K562 (cell line): ENCODE measurements around the gene TMC4. TPM values are rescaled to one million over a fixed set of nuclear protein-coding genes. Genes with fewer than 3 reads are reported as not detected.

ENCODE experiments used
- BRCA1 ChIP-seq, 2 experiments: fragments of 450-650 bp in 1 of 2; sonication (generic) in 1 of 2; formaldehyde crosslinking in 1 of 2; IDR thresholded peaks; 2 replicates each; pipeline versions ENCODE4 v1.5.0 to v1.6.1; 2017 to 2020; ENCODE audit warnings: mild to moderate bottlenecking in 1 of 2, missing genetic modification reagents in 1 of 2
- CBX3 ChIP-seq, 2 experiments: IDR thresholded peaks; 1 replicate in 1 of 2; 2 replicates in 1 of 2; pipeline ENCODE4 v1.6.1; 2012; ENCODE audit warnings: inconsistent platforms in 2 of 2, low read length in 2 of 2, borderline replicate concordance in 1 of 2, control low read depth in 1 of 2
- ELF1 ChIP-seq: fragments of 200-800 bp; sonication (Bioruptor generic); IDR thresholded peaks from 2 replicates; pipeline ENCODE4 v1.6.1; 2016; ENCODE audit warnings: missing genetic modification characterization, missing compliant biosample characterization
- ESRRA ChIP-seq: fragments of 450-650 bp; IDR thresholded peaks from 2 replicates; pipeline ENCODE4 v1.6.1; 2014; ENCODE audit warnings: low read depth, mild to moderate bottlenecking, moderate library complexity, borderline replicate concordance
- FOXK2 ChIP-seq, 2 experiments: fragments of 450-650 bp; IDR thresholded peaks in 1 of 2; conservative IDR thresholded peaks in 1 of 2; 2 replicates each; pipeline ENCODE4 v1.6.1; 2016; ENCODE audit warnings: low read depth in 2 of 2, mild to moderate bottlenecking in 1 of 2
- MXI1 ChIP-seq: IDR thresholded peaks from 2 replicates; pipeline ENCODE4 v1.6.1; 2011; ENCODE audit warnings: low read depth, mild to moderate bottlenecking, improper control_type of control experiment, low read length
- NFE2L1 ChIP-seq: fragments of 450-650 bp; IDR thresholded peaks from 2 replicates; pipeline ENCODE4 v1.6.1; 2016; ENCODE audit warnings: missing genetic modification characterization, low read depth, mild to moderate bottlenecking, missing compliant biosample characterization, moderate library complexity, borderline replicate concordance
- NONO ChIP-seq, 2 experiments: fragments of 200-400 bp in 1 of 2; fragments of 450-650 bp in 1 of 2; formaldehyde crosslinking in 1 of 2; IDR thresholded peaks; 2 replicates each; pipeline ENCODE4 v1.6.1; 2017; ENCODE audit warnings: low read depth in 2 of 2, mild to moderate bottlenecking in 2 of 2, moderate library complexity in 2 of 2, low read length in 1 of 2
- NR2C1 ChIP-seq, 2 experiments: fragments of 450-650 bp; IDR thresholded peaks; 2 replicates each; pipeline ENCODE4 v1.6.1; 2017; ENCODE audit warnings: mild to moderate bottlenecking in 2 of 2, antibody characterized with exemption in 1 of 2, inconsistent platforms in 1 of 2, missing compliant biosample characterization in 1 of 2, missing genetic modification characterization in 1 of 2
- PHB ChIP-seq: fragments of 250-450 bp; sonication (Bioruptor Pico); IDR thresholded peaks from 2 replicates; pipeline ENCODE4 v1.5.0; 2021
- RBFOX2 ChIP-seq: fragments of 200-400 bp; formaldehyde crosslinking; IDR thresholded peaks from 2 replicates; pipeline ENCODE4 v1.6.1; 2017; ENCODE audit warnings: low read depth, mild to moderate bottlenecking, low read length, moderate library complexity
- RBM22 ChIP-seq: fragments of 200-400 bp; formaldehyde crosslinking; IDR thresholded peaks from 2 replicates; pipeline ENCODE4 v1.6.1; 2018; ENCODE audit warnings: low read length, low read depth; ENCODE audit not compliant: poor library complexity, severe bottlenecking
- REST ChIP-seq, 2 experiments: fragments of 450-650 bp; formaldehyde crosslinking in 1 of 2; IDR thresholded peaks; 2 replicates each; pipeline versions ENCODE4 v1.4.0 to v1.6.1; 2014 to 2020; ENCODE audit warnings: mild to moderate bottlenecking in 2 of 2, borderline replicate concordance in 1 of 2, low read depth in 1 of 2
- SIX5 ChIP-seq, 2 experiments: IDR thresholded peaks; 2 replicates each; pipeline ENCODE4 v1.6.1; 2011; ENCODE audit warnings: low read length in 2 of 2, borderline replicate concordance in 1 of 2, low read depth in 1 of 2, mild to moderate bottlenecking in 1 of 2, moderate library complexity in 1 of 2; ENCODE audit not compliant: insufficient read depth in 1 of 2
- SP1 ChIP-seq: sonication (generic); formaldehyde crosslinking; IDR thresholded peaks from 2 replicates; pipeline ENCODE4 v1.8.1; 2022; ENCODE audit warnings: mild to moderate bottlenecking, missing genetic modification reagents
- TFAP4 ChIP-seq: sonication (generic); formaldehyde crosslinking; IDR thresholded peaks from 2 replicates; pipeline ENCODE4 v1.8.0; 2022; ENCODE audit warnings: missing genetic modification reagents, mild to moderate bottlenecking, moderate library complexity, borderline replicate concordance
- polyA plus RNA-seq, 8 experiments: library from polyadenylated mRNA; depleted of rRNA in 4 of 8; stranded (reverse) in 5 of 8; unstranded in 3 of 8; fragments of >200 nt; fragmentation: Nextera tagmentation in 2 of 8; fragmentation: Illumina TruSeq in 1 of 8; extraction: Ambion mirVana in 2 of 8; extraction: Trizol in 1 of 8; gene quantifications; 2 replicates each; pipeline versions ENCODE4 v1.2.1 to v1.2.3, GENCODE V29; 2011 to 2014; ENCODE audit warnings: inconsistent platforms in 1 of 8, missing spikeins in 1 of 8
- total RNA-seq, 7 experiments: library from RNA; depleted of rRNA in 6 of 7; stranded (reverse); fragments of >200 nt in 6 of 7; fragmentation: Illumina TruSeq in 2 of 7; extraction: Trizol in 2 of 7; gene quantifications; 2 replicates each; pipeline versions ENCODE4 v1.2.1 to v1.2.3, GENCODE V29; 2011 to 2021; ENCODE audit warnings: low replicate concordance in 1 of 7

TMC4 gene
- total and polyA plus RNA-seq, 9 of the 15 experiments (the other 6 are each of a cell fraction or from before 2014, with no cell fraction given): 0.12 to 0.79 (median 0.36) TPM; not detected in 2

DNA sequence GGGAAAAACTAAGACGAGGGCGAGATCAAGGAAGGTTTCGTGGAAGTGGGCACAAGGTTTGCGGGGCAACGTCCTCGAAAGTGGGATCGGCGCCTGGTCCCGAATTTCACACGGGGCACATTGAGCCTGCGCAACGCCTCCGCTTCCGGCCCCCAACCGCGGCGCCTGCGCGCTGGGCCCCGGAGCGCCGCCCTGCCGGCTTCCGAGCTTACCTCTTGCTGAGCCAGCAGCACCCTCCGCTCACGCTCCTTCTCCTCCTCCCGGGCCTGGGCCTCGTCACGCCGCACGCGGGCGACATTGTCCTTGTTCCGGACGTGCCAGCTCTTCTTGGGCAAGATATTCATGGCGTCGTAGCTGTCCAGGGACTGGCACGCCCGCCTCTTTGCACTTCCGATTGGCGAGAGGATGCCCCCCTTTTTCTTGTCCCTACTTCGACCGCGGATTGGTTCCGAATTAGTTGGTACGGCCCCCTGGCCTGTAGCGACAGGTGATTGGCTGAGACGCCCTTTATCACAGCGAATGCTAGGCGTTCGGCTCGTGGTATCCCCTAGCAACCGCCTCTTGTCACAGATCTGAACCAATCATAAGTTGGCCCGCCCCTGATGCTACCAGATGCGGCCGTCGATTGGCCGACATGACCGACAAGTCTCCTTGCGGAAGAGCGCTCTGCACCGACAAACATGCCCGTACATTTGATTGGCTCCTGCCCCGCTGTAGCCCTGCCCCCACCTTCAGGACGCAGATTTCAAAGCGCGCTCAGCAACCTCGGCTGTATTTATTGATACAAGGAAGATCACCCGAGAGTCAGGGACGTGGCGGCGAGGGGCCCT lies 13.4 kb downstream of the TMC4 start, which contains the start of gene LENG1 (continued):
- TF ChIP-seq CBX3 (IDR thresholded peaks at IDR 0.05; ENCODE audit: borderline replicate concordance in 1 of 2, low read length in 2 of 2) (peak in 1 of 2 experiments; percentile 60; a peak in 1 of 3 replicates), FOXK2 (conservative IDR thresholded peaks at IDR 0.05 in 1 of 2, IDR thresholded peaks at IDR 0.05 in 1 of 2; ENCODE audit: low read depth in 2 of 2) (peak; percentile 76 to 78), RBFOX2 (peak; percentile 97), MXI1 (peak; percentile 99), ESRRA (peak; percentile 40; the same call in 1 of the 2 replicates), NONO (IDR thresholded peaks at IDR 0.05; ENCODE audit: low read depth in 2 of 2, low read length in 1 of 2) (peak in 1 of 2 experiments; percentile 34; a peak in 1 of 4 replicates), REST (IDR thresholded peaks at IDR 0.05; ENCODE audit: borderline replicate concordance) (no peak), REST (CRISPR knock-in tag; IDR thresholded peaks at IDR 0.05; ENCODE audit: low read depth) (peak; percentile 69; the same call in 1 of the 2 replicates), NFE2L1 (tag) (no peak), SP1 (CRISPR knock-in tag) (peak; percentile 71; the same call in 1 of the 2 replicates), BRCA1 (IDR thresholded peaks at IDR 0.05) (no peak), BRCA1 (CRISPR knock-in tag; IDR thresholded peaks at IDR 0.05) (no peak), RBM22 (peak; percentile 84), SIX5 (IDR thresholded peaks at IDR 0.05; ENCODE audit: borderline replicate concordance in 1 of 2, insufficient read depth in 1 of 2, low read depth in 1 of 2, low read length in 2 of 2) (no peak), PHB (CRISPR knock-in tag) (no peak), TFAP4 (CRISPR knock-in tag) (peak; percentile 65), NR2C1 (IDR thresholded peaks at IDR 0.05) (no peak), NR2C1 (tag; IDR thresholded peaks at IDR 0.05) (no peak), ELF1 (tag) (peak; percentile 85)
